PFSK-1 (cell line): ENCODE measurements around the gene CARD10.

Experiments used
- FOXP2 ChIP-seq: optimal IDR thresholded peaks from 2 replicates; pipeline ENCODE3; 2011; ENCODE audit warnings: borderline replicate concordance, control low read depth, inconsistent platforms; ENCODE audit not compliant: insufficient read depth; ENCODE audit errors: extremely low read length, extremely low read depth
- POLR2AphosphoS5 ChIP-seq: IDR thresholded peaks from 2 replicates; pipeline ENCODE4 v1.6.1; 2012; ENCODE audit warnings: low read depth, mild to moderate bottlenecking, control low read depth, low read length, moderate library complexity
- REST ChIP-seq, 2 experiments: IDR thresholded peaks; 2 replicates each; pipeline versions ENCODE4 v1.6.1 to v1.8.0; 2011 to 2012; ENCODE audit warnings: low read depth in 2 of 2, low read length in 2 of 2, control low read depth in 1 of 2, inconsistent platforms in 1 of 2, mild to moderate bottlenecking in 1 of 2, moderate library complexity in 1 of 2; ENCODE audit not compliant: insufficient read depth in 1 of 2
- SIN3A ChIP-seq: IDR thresholded peaks from 2 replicates; pipeline ENCODE4 v1.6.1; 2012; ENCODE audit warnings: mild to moderate bottlenecking, low read length, moderate library complexity, borderline replicate concordance; ENCODE audit not compliant: insufficient read depth
- TAF1 ChIP-seq: IDR thresholded peaks from 2 replicates; pipeline ENCODE4 v1.6.1; 2012; ENCODE audit warnings: low read length, control low read depth, borderline replicate concordance; ENCODE audit not compliant: insufficient read depth

GRCh38 chr22:37534445-37534844 lies 15.2 kb upstream of the CARD10 start:
- no peak for TF ChIP-seq TAF1
- TF ChIP-seq POLR2AphosphoS5 = no peak
- TF ChIP-seq REST (IDR thresholded peaks at IDR 0.05; ENCODE audit: insufficient read depth in 1 of 2, low read depth in 2 of 2, low read length in 2 of 2) = no peak
- TF ChIP-seq SIN3A = no peak
- no peak for TF ChIP-seq FOXP2
